NCI-H2081 treated with DMSO at 0.1 percent for 48 hours (cell line): Measurements from ENCODE around the gene SLC34A3.

Source experiments
- DNase-seq: peaks from one replicate; lab custom pipeline; 2025; lab: John Stamatoyannopoulos, UW

Gene SLC34A3

DNA sequence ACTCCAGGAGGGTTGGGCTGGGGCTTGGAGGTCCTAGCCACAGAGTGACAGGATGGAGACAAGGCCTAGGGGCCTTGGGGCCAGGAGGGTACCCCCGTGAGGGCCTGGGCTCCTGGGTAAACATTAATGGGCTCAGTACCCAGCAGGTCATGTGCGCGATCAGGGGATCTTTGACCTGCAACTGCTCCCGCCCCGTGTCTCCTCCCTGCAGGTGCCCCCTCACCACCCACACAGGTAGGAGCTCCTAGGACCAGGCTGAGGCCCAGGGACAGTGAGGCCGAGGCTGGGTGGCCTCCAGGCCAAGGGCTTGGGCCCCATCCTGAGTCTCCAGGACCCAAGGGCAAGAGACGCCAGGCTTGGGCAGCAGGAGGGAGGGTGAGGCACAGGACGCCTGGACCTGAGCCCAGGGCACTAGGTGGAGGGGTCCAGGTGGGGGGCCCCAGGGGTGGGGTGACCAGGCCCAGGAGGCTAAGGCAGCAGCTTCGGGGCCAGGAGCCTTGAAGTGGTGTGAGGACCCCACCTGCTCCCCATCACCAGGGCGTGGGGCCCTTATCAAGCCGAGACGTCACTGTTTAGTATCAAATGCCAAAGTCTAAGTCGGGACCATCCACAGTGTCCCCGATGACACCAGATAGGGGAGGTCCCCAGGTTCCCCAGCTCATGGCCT lies at the start of gene SLC34A3:
SLC34A3 (plus strand) TSS at position 197 of the 667 bp plus-strand sequence. CDS start 802 bp downstream, outside the sequence.
- no peak for DNase-seq

DNA sequence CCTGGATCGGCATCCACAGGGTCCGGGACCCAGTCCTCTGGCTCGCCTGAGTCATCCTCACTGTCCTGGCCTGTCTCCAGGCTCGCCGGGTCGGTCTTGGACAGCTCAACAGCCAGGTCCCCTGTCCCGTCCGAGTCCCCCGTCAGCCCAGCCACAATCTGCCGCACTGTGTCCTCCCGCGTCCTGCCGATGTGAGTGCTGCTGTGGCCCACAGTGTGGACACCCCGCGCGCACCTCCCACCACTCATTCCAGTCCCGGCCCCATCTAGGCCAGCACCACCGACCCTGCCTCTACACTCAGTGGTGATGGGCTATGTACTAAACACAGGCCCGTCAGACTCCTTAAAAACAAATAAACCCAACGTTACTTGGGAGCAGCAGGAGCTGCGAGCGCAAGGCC lies 49.0 kb upstream of the SLC34A3 start:
- DNase-seq: no peak

DNA sequence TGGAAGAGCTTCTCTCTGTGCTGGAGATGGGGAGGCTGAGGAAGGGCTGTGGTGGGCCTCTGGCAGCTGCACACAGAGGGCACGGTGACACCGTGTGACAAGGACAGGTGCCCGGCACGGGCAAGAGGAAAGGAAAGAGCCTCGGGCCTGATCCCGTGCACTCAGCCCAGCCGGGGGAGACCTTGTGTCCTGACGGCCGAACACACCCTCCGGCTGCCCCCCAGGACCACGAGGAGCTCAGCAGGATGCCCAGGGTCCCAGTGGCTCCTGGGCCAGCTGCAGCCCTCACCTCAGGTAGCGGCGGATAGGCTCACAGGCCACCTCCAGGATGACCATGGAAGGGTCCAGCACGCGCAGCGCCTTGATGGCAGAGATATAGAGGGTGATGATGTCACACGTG lies 47.9 kb upstream of the SLC34A3 start:
- no peak for DNase-seq

DNA sequence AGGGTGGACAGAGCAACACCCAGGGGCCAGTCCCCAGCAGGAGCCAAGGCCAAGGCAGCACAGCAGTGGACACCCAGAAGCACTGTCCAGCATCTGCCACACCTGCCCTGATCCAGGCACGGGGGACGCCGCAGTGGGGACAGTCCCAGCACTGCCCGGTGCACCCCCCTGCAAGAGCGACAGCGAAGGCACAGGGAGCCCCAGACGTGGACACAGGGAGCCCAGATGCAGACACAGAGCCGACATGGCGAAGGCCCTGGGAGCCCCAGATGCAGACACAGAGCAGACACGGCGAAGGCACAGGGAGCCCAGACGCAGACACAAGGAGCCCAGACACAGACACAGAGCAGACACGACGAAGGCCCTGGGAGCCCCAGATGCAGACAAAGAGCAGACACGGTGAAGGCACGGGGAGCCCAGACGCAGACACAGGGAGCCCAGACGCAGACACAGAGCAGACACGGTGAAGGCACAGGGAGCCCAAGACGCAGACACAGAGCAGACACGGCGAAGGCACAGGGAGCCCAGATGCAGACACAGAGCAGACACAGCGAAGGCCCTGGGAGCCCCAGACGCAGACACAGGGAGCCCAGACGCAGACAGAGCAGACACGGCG lies 46.6 kb upstream of the SLC34A3 start:
- DNase-seq: no peak

DNA sequence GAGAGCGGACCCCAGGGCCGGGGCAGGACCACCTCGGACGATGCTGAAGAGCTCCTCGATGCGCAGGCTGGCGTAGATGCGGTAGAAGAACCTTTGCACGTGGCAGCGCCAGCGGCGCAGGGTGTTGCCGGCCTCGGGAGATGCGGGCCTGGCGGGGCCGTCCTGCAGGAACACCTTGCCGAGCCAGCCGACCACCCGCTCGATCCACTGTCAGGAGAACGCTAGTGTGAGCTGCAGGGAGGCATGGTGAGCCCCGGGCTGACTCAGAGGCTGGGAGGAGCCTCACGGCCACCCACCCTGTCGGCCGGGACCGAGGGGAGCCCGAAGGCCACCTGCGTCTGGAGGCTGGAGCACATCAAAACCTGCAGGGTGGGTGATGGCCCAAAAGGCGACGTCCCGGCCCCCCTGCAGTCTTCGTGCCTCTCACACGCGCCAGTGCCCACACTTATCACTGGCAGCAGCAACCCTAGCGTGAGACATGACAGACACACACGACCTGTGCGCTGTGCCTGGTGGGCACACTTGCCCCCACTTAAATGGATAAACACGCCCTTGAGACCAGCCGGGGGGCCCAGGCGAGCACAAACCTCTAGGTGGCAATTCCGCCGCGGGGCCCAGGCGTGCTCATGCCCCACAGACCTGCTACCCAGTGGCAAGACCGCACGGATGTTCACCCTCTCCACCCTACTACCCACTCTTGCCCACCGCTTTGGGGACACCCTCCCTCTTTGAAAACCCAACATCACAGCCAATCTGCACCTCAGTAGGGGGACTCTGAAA lies 45.6 kb upstream of the SLC34A3 start:
- no peak for DNase-seq

DNA sequence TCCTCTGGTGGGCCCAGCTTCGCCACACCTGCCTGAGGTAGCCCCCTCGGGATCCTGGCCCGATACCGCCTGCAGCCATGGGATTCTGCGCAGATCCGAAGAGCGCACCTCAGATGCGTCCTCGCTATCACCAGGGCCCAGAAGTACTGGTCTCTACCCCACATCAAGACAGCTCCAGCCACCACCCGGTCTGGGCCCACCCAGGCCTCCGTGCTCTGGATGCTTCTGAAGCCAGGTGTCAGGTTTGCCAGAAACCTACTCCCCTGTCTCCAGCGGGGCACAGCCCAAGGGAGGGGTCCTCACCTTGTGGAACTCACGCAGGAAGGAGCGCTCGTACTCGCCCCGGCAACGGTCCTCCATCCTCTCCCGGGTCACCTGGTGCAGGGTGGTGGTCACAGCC lies 44.8 kb upstream of the SLC34A3 start:
- no peak for DNase-seq

DNA sequence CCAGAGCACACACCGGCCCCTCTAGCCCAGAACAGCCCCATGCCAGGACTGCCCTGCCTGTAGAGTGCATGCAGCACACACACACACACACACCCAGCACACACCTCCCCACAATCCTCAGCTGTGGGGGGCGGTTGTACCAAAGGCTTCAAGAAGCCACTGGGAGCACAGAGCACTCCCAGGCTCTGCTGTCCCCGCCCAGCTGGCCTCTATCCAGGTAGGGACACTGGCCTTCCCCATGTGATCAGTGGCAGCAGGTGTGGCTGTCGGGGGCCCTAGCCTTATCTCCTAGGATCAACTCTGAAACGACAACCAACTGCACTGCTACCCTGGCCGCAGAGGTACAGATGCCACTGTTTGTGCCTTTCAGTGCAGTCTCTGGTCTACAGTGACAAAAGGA lies 44.3 kb upstream of the SLC34A3 start:
- no peak for DNase-seq

DNA sequence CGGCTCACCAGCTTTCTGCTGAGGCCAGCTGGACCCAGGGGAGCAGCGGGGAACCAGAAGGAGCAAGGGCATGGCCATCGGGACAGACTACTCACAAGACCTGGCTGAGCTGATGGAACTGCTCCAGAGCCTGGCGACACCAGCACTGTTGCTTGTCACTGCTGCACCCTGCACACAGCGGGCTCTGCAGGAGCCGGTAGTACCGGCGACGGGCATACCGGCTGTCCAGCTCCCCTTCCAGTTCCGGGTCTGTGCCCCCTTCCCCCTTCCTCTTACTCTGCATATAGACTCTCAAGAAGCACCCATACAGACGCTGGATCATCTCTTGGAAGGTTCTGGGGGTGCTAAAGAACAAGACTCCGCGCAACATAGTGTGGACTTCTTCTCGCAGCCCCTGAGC lies 43.3 kb upstream of the SLC34A3 start:
- no peak for DNase-seq

DNA sequence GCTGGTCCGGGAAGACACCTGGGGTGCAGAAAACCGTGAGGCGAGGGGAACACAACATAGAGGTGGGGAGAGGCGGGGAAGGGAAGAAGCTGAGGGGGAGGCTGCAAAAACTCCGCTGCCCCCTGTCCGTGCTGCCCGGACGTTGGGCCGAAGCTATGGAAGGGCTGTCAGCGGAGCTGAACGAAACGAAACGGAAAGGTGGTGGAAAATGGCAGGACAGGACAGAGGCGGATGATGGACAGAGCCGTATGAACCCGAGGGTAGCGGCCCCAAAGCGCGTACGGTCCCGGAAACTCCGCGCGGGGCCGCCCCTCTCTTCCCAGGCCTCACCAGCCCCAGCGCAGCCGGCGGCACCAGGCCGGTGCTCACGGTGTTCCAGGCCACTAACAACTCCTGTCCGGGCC lies 42.6 kb upstream of the SLC34A3 start:
- DNase-seq: no peak

DNA sequence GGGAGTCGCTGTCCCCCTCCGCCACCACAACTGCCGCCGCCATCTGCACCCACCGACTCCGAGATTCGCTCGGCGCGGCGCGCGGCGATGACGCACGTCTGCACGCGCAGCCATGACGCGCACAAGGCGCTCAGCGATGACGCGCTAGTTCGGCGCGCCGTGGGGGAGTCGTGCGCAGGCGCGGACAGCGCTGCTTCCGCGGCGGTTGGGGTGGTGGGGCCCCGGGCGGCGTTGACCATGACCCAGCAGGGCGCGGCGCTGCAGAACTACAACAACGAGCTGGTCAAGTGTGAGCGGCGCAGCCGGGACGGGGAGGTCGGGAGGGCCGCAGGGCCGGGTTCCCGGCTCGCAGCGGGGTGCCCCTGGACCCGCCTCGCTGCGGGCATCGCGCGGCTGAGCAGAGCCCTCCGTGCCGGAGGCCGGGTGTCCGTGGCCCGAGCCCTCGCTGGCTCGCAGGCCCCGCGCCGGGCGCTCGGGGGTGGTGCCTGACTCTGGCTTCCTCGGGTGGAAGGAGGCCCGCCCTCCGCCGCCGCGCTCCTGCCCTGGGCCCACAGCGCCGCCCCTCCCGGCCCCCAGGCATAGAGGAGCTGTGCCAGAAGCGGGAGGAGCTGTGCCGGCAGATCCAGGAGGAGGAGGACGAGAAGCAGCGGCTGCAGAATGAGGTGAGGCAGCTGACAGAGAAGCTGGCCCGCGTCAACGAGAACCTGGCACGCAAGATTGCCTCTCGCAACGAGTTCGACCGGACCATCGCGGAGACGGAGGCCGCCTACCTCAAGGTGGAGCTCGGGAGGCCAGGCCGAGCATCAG lies 42.0 kb upstream of the SLC34A3 start, which contains the start of the genes ANAPC2 and SSNA1:
ANAPC2 (minus strand) TSS at position 71 of the 807 bp plus-strand sequence; CDS start at position 43, 28 bp downstream.
SSNA1 (plus strand) TSS at position 187 of the 807 bp plus-strand sequence; CDS start at position 238, 51 bp downstream.
- DNase-seq: no peak

DNA sequence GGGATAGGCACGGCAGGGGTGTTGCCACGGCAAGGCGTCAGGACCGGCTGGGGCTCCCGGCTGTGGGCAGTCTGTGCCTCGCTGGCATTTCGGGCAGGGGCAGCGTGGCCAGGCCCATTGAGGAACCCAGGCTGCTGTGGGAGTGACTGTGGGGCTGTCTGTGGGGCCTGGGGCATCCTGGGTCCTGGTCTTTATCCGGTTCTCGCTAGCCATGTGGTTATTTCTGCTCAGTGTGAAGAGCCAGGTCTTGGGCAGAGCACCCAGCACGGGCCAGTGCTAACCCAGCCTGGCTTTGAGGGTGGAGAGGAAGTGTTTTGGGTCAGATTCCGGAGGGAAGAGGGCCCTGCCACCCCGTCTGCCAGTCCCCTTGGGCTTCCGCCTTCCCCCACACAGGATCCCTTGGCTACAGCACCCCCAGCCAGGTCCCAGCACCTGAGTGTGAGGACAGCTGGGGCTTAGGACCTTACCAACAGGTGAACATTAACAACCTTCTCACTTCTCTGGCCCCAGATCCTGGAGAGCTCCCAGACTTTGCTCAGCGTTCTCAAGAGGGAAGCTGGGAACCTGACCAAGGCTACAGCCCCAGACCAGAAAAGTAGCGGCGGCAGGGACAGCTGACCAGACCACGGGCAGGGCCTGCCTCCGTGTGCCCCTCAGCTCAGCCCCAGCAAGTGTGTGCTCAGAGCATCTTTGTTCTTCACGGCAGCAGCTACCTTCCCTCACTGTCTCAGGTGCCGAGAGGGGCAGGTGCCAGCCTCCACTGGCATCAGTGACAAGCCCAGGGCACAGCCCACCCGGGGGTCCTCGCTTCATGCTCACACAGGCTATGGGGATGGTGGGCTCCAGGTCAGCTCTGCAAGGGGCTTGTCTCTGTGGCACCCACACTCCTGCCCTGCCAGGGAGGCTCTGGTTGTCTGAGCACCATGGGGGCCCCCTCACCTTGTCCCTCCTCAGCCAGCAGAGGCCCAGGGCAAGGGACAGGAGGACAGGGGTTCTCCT lies 41.1 kb upstream of the SLC34A3 start:
- no peak for DNase-seq

DNA sequence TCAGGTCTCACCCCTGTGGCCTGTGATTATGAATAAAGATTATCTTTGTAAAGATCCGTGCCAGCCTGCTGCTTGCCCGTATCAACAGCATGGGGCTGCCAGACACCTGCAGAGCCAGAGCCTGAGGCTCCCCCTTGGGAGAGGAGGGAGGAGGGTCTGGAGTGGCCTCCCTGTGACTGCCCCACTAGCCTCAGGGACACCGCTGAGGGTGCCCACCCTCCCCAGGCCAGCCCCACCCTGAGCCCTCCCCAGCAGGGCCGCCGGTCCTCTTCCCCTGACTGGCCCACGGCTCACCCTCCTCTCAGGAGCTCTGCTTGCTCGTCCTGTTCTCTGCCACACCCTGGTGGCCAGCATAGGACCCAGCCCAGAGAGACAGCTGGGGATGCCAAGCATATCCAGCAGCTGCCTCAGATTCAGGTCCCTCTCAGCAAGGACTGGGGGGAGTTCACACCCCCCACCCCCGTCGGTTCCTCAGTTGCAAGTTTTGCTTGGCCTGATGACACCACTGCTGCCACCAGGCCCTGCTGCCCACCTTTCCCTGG lies 40.3 kb upstream of the SLC34A3 start:
- DNase-seq: no peak

DNA sequence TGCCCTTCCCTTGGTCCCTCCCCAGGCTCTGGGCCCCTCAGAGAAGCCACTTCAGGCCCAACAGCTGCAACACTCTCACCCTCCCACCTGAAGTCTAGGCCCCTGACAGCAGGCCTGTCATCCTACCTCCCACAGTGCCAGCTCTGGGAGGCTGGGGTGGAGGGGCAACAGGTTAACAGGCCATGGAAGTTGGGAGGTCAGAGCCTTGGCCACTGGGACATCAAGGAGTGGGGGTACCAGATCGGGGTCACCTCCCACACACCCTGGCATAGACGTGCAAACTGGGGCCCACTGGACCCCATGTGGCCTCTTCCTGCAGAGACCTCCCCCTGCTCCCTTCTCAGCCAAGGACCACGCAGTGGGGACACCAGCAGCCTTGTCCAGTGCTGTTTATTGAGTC lies 39.5 kb upstream of the SLC34A3 start:
- DNase-seq: no peak

DNA sequence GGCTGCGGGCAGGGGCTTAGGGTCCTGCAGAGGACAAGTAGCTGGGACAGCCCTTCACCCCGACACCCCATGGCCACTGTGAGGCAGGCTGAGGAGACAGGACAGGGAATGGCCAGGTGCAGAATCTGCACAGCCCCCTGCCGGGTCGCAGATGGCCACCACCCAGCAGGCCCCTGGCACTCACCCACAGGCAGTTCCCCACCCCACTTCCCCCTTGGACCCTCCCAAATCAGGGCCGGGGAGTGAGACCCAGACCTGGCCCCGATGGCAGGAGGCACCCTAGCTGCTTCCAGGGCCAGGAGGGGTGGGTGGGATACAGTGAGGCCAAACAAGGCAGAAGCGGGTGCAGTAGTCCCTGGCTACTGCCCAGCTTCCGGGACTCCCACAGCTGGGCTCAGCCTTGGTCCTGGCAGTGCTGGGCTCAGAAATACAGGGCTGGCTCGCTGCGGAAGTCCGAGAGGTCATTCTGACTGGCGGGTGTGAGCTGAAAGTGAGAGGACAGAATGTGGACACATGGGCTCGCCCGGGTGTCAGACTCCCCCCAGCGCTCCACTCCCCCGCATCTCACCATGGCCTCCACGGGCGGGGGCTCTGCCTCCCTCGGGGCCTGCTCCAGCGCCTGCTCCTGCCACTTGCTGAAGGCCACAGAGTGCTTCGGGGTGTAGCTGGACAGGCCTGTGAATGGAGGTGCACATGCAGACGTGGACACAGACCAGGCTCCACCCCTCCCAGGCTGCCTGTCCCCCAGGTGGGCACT lies 38.8 kb upstream of the SLC34A3 start:
- no peak for DNase-seq

DNA sequence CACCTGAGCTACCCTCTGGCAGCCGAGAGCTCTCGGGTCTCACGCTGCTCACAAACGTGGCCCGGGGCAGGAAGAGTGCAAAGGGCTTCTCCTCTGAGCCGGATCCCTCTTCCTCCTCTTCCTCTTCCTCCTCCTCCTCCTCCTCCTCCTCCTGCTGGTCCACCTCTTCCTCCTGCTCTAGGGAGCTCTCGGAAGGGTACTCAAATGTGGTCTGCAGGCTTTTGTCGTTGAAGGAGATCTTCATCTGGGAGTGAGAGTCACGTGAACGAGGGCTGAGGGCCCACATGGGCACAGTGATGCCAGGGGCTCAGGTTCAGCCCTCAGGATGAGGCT lies 38.3 kb upstream of the SLC34A3 start:
- no peak for DNase-seq

DNA sequence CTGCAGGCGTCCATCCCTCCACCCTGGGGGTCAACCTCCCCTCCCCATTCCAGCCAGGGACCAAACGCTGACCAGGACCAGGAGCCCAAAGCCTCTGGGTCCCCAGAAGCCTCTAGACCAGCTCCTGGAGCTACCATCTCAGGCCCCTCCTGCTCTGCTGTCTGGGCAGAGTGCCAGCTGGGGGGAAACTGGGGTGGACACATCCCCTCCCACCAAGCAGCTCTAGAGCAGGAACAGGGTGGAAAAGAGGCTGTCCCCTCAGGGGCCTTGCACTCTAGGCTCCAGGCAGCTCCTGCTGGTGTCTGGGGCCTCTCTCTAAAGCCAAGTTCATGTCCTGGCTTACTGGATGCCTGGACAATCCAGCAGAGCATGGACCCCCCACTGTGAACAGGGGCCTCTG lies 37.8 kb upstream of the SLC34A3 start:
- no peak for DNase-seq

DNA sequence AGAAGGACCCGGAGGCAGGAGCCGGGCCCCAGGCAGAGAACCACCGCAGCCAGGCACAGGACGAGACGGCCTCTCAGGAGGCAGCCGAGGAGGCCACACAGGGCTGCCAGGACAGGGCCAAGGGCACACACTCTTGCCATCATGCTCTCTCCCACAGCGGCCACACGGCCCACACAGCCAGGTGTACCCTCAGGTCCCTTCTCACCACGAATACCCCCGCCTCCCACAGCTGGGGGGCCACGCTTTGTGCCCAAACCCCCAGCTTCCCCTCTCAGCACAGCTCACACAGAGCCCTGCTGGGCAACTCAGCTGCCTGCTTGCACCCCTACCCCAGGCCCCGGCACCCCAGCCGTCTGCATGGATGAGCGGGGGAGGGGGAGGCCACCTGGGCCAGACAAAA lies 36.9 kb upstream of the SLC34A3 start:
- no peak for DNase-seq

DNA sequence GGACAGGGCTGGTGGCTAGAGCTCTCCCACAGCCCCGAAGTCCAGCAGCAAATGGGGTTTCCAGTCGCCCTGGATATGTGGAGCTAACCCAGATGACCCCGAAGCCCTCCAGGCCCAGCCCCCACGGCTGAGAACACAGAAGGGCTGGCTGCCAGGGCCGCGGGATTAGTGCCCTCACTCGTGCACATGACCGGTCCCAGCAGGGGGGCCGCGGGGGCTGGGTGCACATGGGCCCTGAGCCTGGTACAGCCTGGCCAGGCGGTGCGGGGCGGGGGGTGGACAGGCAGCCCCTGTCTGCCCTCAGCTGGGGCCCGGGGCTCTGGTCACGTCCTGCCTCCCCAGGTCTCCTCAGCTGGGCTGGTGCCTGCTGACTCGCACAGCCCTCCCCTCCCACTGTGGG lies 36.3 kb upstream of the SLC34A3 start:
- no peak for DNase-seq

DNA sequence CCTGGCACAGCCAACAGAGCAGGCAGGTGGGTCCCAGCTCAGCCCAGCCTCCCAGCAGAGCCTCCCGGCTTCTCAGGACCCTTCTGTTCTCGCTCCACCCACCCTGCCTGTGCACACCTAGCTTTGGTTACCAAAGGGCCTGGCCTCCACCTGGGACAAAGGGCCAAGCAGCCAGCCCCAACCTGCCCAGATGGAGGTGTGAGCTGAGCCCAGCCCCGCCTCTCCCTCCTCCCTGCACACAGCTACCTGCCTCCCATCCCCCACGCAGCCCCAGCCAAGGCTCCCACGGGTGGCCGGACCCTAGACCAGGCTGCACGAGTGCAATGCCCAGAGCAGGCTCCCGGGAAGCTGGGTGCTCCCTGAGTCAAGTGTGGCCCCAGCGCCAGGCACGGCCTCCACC lies 35.8 kb upstream of the SLC34A3 start:
- no peak for DNase-seq
